DMS79 treated with DMSO at 0.1 percent for 48 hours (cell line): ENCODE data around the gene SRGAP1.
"Not testable (repeated sequence)": the region's sequence is repeated elsewhere in the genome, so short reads cannot be mapped to it uniquely, and the experiment has no call there.

Experiments
- DNase-seq: peaks from one replicate; lab custom pipeline; 2025; lab: John Stamatoyannopoulos, UW

Gene SRGAP1

GRCh38 chr12:63869656-63870055, 25.2 kb downstream of the SRGAP1 start:
- DNase-seq = no peak

GRCh38 chr12:63870838-63871237, 26.3 kb downstream of the SRGAP1 start:
- DNase-seq = no peak

- no peak for DNase-seq
Observed at GRCh38 chr12:63874897-63875480, 30.5 kb downstream of the SRGAP1 start.

- no peak for DNase-seq
Observed at GRCh38 chr12:63875703-63876102, 31.2 kb downstream of the SRGAP1 start.

DNA sequence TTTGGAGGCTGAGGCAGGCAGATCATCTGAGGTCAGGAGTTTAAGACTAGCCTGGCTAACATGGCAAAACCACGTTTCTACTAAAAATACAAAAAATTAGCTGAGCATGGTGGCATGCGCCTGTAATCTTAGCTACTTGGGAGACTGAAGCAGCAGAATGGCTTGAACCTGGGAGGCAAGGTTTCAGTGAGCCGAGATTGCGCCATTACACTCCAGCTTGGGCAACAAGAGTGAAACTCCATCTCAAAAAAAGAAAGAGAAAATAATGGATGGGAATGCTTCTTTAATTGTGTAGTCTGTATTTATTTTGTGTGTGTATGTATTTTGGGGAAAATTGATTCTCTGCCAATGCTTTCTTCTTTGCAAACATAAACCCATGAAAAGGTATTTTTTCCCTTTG, 32.5 kb downstream of the SRGAP1 start:
- no peak for DNase-seq

GRCh38 chr12:63877693-63878092, 33.2 kb downstream of the SRGAP1 start:
- no peak for DNase-seq

DNA sequence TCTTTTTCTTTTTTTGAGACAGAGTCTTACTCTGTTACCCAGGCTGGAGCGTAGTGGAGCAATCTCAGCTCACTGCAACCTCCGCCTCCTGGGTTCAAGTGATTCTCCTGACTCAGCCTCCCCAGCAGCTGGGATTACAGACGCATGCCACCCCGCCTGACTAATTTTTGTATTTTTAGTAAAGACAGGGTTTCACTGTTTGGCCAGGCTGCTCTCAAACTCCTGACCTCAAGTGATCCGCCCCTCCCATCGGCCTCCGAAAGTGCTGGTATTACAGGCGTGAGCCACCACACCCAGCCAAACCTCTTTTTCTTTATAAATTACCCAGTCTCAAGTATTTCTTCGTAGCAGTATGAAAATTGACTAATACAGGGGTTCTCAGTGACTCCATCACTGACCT, 35.7 kb downstream of the SRGAP1 start:
- not testable (repeated sequence) for DNase-seq

DNA sequence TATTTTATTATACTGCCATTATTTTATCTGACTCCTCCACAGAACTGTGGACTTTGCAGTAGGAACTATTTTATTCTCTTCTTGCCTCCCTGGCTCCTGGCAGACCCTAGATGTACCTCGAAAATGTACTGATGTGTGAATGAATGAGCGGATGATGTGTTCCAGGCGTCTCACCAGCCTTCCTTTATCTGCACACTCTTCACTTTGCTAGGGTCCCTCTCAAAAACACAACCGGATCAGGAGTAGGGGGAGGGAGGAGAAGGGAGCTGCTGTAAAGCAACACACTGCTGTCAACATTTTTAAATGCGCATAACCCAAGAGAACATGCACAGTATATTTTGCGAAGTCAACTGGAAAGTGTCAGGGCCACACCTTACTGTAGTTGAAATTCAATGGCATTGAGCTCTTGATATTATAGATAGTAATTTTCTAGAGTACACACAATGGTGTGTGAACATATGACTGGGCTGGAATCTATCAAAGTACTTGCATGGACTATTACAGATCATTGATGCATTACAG, 36.3 kb downstream of the SRGAP1 start:
- no peak for DNase-seq

GRCh38 chr12:63882844-63883243, 38.3 kb downstream of the SRGAP1 start:
- DNase-seq = peak; percentile 17

DNA sequence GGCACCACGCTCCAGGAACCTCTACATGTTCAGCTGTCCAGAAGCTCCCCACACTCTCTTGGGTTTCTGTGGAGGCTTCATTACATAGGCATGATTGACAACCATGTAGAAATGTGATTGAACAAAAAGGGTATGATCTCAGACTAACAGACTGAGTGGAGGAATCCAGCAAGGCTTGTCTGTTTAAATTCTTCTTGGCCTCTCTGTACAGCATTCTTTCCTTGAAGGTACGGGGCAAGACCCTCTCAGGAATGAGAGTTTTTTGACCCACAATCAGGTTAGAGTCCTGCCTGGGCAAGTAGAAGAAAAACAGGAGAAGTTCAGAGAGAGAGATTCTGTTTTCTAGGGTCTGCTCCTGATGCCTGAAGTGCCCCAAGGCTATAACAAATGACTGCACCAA, 40.9 kb downstream of the SRGAP1 start:
- no peak for DNase-seq

DNA sequence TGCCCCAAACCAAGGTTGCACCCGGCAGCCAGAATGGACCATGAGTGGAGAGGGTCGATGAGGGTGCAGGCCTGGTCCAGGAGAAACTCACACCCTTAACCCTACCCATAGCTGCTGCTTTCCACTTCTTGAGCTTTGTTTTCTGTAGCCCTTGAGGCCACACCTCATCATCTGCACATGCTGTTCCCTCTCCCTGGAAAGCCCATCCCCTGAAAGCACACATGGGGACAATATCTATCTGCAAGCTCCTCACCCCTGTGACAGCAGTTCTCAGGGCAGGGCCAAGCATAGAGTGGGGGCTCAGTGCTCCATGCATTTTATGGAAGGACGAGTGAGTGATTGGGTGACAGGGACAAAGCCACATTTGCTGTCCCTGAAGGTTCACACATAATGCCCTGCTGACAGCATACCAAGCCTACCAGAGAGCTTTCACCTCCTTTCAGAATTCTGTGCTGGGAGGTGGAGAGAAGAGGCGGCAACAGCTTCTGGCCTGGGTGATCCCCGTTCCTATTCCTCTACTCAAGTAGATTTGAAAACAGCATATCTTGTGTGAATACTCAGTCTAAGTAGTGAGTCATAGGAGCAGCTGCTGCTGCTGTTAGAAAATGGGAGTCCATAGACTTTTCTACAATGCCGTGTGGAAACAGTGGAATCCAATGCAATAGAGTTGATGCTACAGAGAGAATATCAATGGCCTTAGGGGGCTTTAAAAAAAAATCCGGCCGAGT, 44.6 kb downstream of the SRGAP1 start:
- DNase-seq = no peak

DNA sequence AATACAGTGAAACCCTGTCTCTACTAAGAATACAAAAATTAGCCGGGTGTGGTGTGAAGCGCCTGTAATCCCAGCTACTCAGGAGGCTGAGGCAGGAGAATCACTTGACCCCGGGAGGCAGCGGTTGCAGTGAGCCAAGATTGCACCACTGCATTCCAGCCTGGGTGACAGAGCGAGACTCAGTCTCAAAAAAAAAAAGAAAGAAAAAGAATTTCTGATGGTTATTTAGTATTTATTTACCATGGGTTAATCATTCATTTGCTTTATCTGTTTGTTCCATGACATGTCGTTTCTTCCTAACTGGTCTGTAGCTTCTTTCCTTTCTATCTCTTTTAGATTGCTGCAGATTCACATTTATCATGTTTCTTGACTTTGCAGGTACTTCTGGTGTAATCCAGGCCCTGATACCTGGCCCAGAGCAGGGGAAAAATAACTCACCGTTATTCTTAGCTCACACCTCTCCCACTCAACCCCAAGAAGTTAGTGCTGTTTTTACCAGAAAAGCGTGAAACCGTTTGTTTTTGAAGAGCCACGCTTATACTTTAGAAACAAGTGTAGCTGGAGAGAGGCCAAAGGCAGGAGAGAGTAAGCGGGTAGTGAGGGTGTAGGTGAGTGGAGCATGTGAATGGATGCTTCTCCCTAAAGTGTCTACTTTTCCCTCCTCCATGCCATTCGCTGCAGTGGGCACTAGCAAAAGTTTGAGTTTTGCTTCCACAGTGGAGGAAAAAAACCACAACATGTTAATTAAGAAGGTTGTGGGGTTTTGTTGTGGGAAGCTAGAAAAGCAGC, 45.4 kb downstream of the SRGAP1 start:
- no peak for DNase-seq

GRCh38 chr12:63893170-63893569, 48.7 kb downstream of the SRGAP1 start:
- no peak for DNase-seq

DNA sequence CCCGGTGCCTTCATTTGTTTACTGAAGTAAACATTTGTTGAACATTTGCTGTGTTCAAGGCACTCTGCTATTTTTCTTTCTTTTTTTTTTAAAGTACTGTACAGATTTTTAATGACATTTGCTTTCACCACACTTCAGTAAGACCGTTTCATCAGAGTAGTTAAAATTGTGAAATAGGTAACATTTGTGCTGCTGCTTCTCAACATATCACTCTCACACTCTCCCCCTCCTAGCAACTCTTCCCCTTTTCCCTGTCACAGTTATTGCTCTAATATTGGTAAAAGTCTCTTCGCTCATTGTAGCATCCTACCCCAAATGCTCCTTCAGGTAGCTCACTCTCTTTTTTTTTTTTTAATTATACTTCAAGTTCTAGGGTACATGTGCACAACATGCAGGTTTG, 49.6 kb downstream of the SRGAP1 start:
- DNase-seq = no peak

DNA sequence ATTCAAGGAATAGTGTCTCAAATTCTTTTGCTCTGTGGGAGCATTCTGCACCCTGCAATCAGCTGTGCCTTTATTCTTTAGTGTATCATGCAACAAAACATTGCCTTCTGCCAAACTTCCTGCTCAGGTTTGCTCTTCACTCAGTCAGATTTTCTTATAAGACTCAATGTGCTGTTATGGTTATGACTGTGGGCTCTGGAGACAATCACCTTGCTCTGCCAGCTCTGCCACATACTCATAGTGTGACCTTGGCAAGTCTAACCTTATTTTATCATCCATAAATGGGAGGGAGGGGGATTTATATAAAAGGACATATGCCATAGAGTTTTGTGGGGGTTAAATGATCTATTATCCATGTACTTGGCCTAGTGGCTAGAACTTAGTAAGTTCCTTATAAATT, 51.3 kb downstream of the SRGAP1 start:
- DNase-seq = no peak

DNA sequence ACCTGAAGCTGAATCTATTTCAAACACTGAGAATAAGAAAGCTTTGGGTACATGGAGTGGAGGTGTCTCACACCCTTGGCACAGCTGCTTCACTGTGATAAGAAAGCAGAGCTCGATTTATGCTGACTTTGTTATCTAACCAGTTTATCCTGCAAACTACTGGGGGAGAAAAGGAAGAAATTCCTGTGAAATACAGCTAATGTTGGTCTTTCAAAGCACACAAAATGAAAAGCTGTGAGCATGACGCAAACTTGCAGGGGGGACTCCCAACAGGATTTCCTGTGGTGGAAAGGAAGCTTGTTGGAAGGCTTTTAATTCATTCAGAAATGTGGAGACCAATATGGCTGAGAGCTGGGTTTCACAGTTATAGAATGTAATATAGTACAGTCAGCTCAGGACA, 53.4 kb downstream of the SRGAP1 start:
- DNase-seq = no peak

DNA sequence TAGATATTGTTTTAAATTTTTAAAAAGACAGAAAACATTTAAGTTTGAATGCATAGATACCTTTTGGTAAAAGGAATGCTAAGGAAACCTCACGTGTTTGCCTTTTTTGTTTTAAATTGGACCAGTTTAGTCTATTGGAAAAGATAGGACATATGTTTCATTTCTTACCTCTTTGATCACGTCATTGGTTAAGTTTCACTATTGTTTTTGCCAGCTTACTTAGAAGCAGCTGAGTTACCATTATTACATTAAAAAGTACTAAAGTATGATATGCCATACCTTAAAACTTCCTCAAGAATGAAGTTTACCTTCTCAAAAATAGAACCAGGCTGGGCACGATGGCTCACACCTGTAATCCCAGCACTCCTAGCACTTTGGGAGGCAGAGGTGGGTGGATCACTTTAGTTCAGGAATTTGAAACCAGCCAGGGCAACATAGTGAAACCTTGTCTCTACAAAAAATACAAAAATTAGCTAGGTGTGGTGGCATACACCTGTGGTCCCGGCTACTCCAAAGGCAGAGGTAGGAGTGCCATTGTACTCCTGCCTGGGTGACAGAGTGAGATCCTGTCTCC, 54.4 kb downstream of the SRGAP1 start:
- no peak for DNase-seq

DNA sequence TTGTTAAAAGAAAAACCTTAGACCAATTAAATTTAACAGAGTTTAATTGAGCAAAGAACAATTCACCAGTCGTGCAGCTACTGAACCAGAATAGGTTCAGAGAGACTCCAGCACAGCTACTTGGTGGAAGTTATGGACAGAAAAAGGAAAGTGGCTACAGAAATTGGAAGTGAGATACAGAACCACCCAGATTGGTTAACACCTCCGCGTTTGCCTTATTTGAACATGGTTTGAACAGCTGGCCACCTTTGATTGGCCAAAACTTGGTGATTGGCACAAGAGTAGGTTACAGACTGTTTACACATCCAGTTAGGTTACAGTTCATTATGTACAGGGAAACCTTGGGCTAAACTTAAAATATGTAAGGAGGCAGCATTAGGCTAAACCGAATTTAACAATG, 54.9 kb downstream of the SRGAP1 start:
- no peak for DNase-seq

DNA sequence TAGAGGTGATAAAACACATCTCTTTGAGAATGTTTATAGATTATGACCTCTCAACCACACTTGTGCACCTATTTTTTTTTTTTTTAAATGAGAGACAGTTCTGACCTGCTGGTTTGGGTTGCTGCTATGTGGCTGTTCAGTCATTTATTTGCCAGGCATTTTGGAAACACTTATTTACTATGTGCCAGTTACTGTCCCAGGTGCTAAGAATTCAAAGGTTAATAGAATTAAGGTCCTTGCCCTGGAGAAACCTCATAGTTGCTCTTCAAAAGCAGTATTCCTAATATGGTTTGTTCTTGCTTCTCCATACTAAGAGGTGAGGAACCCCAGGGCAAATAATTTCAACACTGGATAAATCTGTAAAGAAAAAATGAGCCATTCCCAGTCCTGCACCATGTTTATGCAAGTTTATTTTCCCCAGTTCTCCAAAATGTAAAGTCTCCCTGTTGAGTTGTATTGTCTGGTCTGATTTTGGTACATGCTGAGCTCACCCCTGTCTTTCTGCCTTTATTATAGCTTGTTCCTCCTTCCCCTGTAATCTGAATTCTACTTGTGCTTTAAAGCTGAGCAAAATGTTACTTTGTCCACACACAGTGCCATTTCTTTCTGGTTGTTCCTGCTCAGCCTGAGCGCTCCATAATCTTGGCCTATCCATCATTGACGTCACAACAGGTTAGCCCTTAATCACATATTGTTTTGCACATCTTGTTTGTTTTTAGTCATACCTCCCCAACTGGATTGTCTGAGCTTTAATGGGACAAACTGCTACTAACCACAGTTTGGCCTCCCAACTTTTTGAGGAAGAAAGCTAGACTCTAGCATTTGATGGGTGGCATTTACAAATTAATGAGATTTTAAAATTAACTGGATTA, 56.7 kb downstream of the SRGAP1 start:
- DNase-seq = no peak

GRCh38 chr12:63904653-63905052, 60.2 kb downstream of the SRGAP1 start:
- DNase-seq = no peak

DNA sequence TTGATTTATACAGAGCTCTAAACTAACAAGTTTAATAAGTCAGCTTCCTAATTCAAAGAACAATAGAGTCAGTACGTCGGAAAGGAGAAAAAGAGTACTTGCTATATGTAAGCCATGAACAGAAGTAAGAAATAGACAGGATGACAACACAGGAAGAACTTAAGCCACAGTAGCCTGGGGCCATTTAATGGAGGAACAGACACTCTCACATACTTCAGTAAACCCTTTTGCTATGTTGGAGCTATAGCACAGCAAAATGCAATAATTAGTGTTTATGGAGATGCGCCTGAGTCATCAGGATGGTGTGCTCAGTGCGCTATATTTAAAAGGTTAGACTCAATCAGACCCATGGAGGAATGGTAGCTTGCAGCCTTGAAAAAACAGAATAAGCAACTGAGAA, 61.0 kb downstream of the SRGAP1 start:
- DNase-seq = no peak

- DNase-seq = no peak
Observed at GRCh38 chr12:63906876-63907275, 62.4 kb downstream of the SRGAP1 start.
